ENCODE data around the gene NHS. TPM values are rescaled to one million over a fixed set of nuclear protein-coding genes. Genes with fewer than 3 reads are reported as not detected.
A peak's percentile ranks its signal among the peaks of the same experiment; 100 is the strongest.

Gene NHS
- total RNA-seq, 4 donors from 2014 or later = 5.0 to 8.7 (median 6.2) TPM

GRCh38 chrX:17521871-17522693 is 147.1 kb downstream of the NHS start:
- H3K4me1 ChIP-seq = peaks cover under 1 to 24% (median 12%) of the 10 kb centered on the region in 4 donors
- no peak for TF ChIP-seq EP300 (IDR thresholded peaks at IDR 0.05)
- no peak for TF ChIP-seq POLR2A (IDR thresholded peaks at IDR 0.05; ENCODE audit: low read depth)
- no peak for TF ChIP-seq POLR2AphosphoS5 (IDR thresholded peaks at IDR 0.05)
- no peaks in the 10 kb centered on the region for H3K9me3 ChIP-seq
- H3K27ac ChIP-seq (replicated peaks in 1 of 4) = no peak overlapping the region
- 53% methylated on average over 8 of the region's 16 CpGs for WGBS
- H3K36me3 ChIP-seq = no peaks in the 10 kb centered on the region
- H3K27me3 ChIP-seq = peaks cover 0 to 3% (median 0%) of the 10 kb centered on the region in 4 donors
- intact Hi-C loops (cut with DNase I) = loop anchor here (10.0 kb wide), 1 partner anchor 147 kb away; the partner anchor contains the start of gene NHS
- no peak for DNase-seq (ENCODE audit: extremely low spot score)
- H3K4me3 ChIP-seq = no peak overlapping the region

- H3K4me3 ChIP-seq = no peak overlapping the region
- TF ChIP-seq POLR2AphosphoS5 (IDR thresholded peaks at IDR 0.05) = no peak
- TF ChIP-seq EP300 (IDR thresholded peaks at IDR 0.05) = no peak
- no peak for TF ChIP-seq POLR2A (IDR thresholded peaks at IDR 0.05; ENCODE audit: low read depth)
- TF ChIP-seq CTCF (IDR thresholded peaks at IDR 0.05) = no peak
- no peak overlapping the region for H3K27ac ChIP-seq (replicated peaks in 1 of 4)
- no peak for DNase-seq (ENCODE audit: extremely low spot score)
- intact Hi-C loops (cut with DNase I) = loop anchor here (10.0 kb wide), 1 partner anchor 150 kb away; the partner anchor contains the start of gene NHS
- no peaks in the 10 kb centered on the region for H3K27me3 ChIP-seq
- no peaks in the 10 kb centered on the region for H3K9me3 ChIP-seq
- 50% methylated on average over 1 of the region's 1 CpG for WGBS
- no peaks in the 10 kb centered on the region for H3K36me3 ChIP-seq
- peaks cover 5 to 25% (median 17%) of the 10 kb centered on the region in 4 donors for H3K4me1 ChIP-seq
Measured at GRCh38 chrX:17525266-17525665, 150.3 kb downstream of the NHS start.

- no peak overlapping the region for H3K27ac ChIP-seq (replicated peaks in 1 of 4)
- TF ChIP-seq POLR2A (IDR thresholded peaks at IDR 0.05; ENCODE audit: low read depth) (no peak), EP300 (IDR thresholded peaks at IDR 0.05) (no peak), CTCF (IDR thresholded peaks at IDR 0.05) (no peak), POLR2AphosphoS5 (IDR thresholded peaks at IDR 0.05) (no peak)
- no peak for DNase-seq (ENCODE audit: extremely low spot score)
- no peaks in the 10 kb centered on the region for H3K36me3 ChIP-seq
- no peaks in the 10 kb centered on the region for H3K27me3 ChIP-seq
- no peaks in the 10 kb centered on the region for H3K9me3 ChIP-seq
- peaks cover 5 to 24% (median 15%) of the 10 kb centered on the region in 4 donors for H3K4me1 ChIP-seq
- intact Hi-C loops (cut with DNase I) = loop anchor here (10.0 kb wide), 1 partner anchor 151 kb away; the partner anchor contains the start of gene NHS
- no peak overlapping the region for H3K4me3 ChIP-seq
- 83% methylated on average over 8 of the region's 8 CpGs for WGBS
Measured at GRCh38 chrX:17525762-17526555, 151.0 kb downstream of the NHS start.

GRCh38 chrX:17527135-17527701 is 152.2 kb downstream of the NHS start:
- H3K36me3 ChIP-seq = no peaks in the 10 kb centered on the region
- 33% methylated on average over 5 of the region's 5 CpGs for WGBS
- TF ChIP-seq EP300 (IDR thresholded peaks at IDR 0.05) (no peak), POLR2A (IDR thresholded peaks at IDR 0.05; ENCODE audit: low read depth) (no peak), POLR2AphosphoS5 (IDR thresholded peaks at IDR 0.05) (no peak), CTCF (IDR thresholded peaks at IDR 0.05) (no peak)
- no peaks in the 10 kb centered on the region for H3K9me3 ChIP-seq
- H3K4me1 ChIP-seq = peaks cover 5 to 19% (median 13%) of the 10 kb centered on the region in 4 donors
- H3K27ac ChIP-seq (replicated peaks in 1 of 4) = peak overlapping the region in 1 of 4 donors; percentile 23
- no peaks in the 10 kb centered on the region for H3K27me3 ChIP-seq
- no peak for DNase-seq (ENCODE audit: extremely low spot score)
- intact Hi-C loops (cut with DNase I) = loop anchor here (10.0 kb wide), 1 partner anchor 152 kb away; the partner anchor contains the start of gene NHS
- no peak overlapping the region for H3K4me3 ChIP-seq

Measured in esophagus muscularis mucosa (tissue), 4 donors.